ENCODE results near the gene TCFL5.
A peak's percentile ranks its signal among the peaks of the same experiment; 100 is the strongest.
"Not testable (repeated sequence)": the region's sequence is repeated elsewhere in the genome, so short reads cannot be mapped to it uniquely, and the experiment has no call there.

The TCFL5 gene

GRCh38 chr20:62880147-62880934 is 18.7 kb upstream of the TCFL5 start:
- DNase-seq (ENCODE audit: low read depth), result no peak

DNA sequence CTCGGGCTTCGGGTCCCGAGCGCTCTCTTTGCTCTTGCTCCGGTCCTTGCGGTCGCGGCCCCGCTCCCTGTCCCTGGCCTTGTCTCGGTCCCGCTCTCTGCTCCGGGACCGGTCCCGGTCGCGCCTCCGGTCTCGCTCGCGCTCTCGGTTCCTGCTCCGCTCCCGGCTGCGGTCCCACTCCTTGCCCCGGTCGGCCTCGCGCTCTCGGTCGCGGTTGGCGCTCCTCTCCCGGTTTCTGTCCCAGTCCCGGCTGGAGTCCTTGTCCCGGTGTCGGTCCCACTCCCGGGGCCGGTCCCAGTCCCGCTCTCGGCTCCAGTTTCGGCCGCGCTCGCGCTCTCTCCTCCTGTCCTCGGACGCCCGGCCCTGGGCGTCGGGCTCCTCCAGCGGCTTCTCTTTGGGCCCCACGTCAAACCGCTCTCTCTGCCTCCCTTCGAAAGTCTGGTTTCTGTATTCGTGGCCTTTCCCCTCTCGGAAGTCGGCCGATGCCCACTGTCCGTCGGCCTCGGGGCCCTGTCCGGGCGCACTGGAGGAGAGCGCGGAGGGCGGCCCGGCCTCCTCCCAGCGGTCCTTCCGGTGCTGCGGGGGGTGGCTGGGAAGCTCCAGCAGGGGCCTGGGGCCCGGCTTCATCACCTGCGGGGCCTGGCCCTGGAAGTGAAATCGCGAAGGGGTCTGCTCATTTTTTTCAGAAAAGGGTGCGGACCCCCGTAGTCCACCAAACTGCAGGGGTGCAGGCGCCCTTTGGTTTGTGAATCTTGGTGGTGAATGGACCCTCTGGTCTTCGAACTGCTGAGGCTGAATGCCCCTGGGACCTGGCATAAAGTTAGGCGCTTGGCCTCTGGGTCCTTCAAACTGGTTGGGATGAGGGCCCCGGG is 17.9 kb upstream of the TCFL5 start:
- no peak for DNase-seq (ENCODE audit: low read depth)

GRCh38 chr20:62878244-62879038 is 16.8 kb upstream of the TCFL5 start:
- DNase-seq (ENCODE audit: low read depth), result no peak

GRCh38 chr20:62876902-62877816 is 15.5 kb upstream of the TCFL5 start:
- DNase-seq (ENCODE audit: low read depth), result no peak

DNA sequence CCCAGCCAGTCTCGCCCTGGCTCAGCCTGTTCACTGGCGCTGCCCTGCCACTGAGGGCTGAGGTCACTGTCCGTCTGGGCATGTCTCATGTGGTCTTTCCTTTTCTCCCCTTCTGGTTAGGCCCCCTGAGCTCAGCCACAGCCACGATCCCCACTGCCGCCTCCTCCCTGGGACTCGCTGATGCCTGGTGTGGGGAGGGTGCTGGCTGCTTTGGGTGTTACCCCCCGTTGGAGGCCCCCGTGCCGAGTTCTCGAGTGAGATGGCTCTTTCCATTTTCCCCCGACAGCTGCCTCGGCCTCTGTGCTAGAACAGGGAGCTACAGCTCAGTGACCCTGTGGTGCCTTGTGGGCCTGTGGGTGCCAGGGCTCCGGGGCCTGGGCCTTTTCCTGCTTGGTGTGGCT is 14.9 kb upstream of the TCFL5 start:
- DNase-seq (ENCODE audit: low read depth), result no peak

DNA sequence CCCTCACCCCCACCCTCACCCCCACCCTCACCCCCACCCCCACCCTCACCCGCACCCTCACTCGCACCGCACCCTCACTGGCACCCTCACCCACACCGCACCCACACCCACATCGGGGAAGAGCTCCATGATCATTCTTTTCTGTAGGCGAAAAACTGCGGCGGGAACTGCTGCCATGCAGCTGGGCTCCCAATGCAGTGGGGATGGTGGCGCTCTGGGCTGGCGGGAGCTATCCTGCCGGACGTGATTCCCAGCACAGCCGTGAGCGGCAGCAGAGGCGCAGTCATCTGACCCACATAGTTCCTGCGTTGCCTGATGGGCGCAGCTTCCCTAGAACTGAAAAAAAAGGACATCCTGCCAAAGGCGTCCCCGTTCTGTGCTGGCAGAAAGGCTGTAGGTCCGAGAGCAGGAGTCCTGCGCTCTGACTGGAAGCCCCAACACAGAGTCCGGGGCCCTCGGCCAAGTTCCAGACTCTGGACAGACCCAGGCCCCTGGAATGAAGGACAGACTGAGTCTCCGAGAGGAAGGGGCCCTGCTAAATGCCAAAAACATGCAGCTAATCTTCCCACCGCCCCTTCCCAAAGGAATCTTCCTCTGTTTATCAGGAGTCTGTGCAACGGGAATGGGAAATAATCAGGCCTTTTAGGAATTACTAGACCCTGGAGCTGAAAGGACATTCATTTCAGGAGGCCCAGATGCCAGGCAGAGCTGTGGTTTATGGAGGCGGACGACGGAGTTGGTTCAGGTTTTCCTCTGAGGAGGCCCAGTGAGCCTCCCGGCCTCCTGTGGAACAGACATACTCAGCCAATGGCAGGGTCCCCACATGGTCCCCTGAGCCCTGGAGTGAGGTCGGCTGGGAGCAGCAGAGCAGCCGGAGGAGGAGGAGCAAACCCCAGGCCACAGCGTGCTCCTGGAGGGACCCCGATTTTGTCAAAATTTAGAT is 14.1 kb upstream of the TCFL5 start:
- no peak for DNase-seq (ENCODE audit: low read depth)

DNA sequence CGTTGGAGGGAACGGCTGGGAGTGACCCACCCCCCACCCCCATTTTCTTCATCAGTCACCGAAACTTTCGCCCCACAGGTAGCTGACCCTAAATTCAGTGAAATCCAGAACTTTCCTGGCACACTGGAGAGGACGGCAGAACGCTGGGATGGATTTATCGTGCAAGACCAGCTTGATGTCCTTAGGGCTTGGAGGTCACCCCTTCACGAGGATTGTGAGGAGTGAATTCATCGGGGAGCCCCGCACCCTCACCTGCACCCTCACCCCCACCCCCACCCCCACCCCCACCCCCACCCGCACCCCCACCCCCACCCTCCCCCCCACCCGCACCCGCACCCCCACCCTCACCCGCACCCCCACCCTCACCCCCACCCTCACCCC is 13.3 kb upstream of the TCFL5 start:
- no peak for DNase-seq (ENCODE audit: low read depth)

DNA sequence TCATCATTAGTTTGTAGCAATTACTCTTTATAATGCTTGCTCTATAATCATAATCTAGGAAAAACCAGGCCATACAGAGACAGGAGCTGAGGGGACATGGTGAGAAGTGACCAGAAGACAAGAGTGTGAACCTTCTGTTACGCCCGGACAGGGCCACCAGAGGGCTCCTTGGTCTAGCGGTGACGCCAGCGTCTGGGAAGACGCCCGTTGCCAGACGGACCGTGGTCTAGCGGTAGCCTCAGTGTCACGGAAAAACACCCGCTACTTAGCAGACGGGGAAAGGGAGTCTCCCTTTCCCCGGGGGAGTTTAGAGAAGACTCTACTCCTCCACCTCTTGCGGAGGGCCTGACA is 12.0 kb upstream of the TCFL5 start:
- DNase-seq (ENCODE audit: low read depth), result not testable (repeated sequence)

- DNase-seq (ENCODE audit: low read depth), result no peak
Observed at GRCh38 chr20:62873280-62873679, 11.7 kb upstream of the TCFL5 start.

DNA sequence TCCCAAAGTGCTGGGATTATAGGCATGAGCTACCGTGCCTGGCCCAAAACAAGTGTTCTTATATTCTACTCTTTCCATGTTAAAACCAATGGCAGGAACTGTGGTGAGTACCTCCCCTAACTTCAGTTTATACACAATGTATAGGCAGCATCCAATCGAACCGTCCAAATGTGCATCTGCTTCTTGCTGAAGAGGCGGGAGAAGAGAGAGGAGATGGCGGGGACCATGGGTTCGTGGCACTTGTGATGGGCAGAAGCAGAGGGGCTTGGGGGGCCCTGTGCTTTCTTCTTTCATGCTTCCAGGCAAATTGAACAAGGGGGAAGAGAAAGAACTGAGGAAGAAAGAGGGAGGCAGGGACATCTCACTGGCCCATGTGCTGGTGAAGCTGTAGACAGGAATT is 11.2 kb upstream of the TCFL5 start:
- no peak for DNase-seq (ENCODE audit: low read depth)

DNA sequence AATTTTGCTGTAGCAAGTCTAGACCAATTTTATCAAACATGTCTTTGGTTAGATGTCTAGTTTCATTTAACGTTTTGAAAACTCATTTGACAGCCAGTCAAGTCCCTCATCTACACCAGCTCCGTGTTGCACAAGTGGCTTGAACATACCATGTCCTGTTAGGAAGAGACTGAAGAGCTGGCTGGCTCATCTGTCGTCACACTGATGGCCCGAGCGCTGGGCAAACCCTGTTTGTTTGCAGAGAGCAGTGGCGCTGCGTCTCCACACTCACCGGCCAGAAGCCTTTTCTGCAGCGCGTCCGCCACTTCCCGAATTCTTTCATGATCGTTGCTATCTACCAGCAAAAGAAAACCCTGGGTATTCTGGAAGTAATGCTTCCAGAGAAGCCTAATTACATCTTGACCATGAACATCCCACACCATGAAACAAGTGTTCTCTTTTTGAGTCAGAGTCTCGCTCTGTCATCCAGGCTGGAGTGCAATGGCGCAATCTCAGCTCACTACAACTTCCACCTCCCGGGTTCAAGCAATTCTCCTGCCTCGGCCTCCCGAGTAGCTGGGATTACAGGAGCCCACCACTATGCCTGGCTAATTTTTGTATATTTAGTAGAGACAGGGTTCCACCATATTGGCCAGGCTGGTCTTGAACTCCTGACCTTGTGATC is 10.7 kb upstream of the TCFL5 start:
- no peak for DNase-seq (ENCODE audit: low read depth)

DNA sequence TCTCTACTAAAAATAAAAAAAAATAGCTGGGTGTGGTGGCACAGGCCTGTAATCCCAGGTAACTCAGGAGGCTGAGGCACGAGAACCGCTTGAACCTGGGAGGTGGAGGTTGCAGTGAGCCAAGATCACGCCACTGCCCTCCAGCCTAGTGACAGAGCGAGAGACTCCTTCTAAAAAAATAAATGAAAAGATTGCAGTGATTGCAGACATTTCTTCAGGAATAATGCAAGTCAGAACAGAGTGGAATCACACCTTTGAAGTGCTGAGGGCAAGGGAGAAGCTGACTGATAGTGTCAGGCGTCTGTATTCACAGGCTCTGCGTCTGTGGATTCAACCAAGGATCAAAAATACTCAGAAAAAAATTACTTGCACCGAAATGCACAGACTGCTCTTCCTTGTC is 2.6 kb upstream of the TCFL5 start:
- DNase-seq (ENCODE audit: low read depth), result no peak

- peak; percentile 28 for DNase-seq (ENCODE audit: low read depth)
Observed at GRCh38 chr20:62860924-62861691, 514 bp downstream of the TCFL5 start.

- no peak for DNase-seq (ENCODE audit: low read depth)
Observed at GRCh38 chr20:62860391-62860923, 1.2 kb downstream of the TCFL5 start.

- DNase-seq (ENCODE audit: low read depth), result no peak
Observed at GRCh38 chr20:62859721-62860120, 1.9 kb downstream of the TCFL5 start.

GRCh38 chr20:62858058-62858830 is 3.4 kb downstream of the TCFL5 start:
- DNase-seq (ENCODE audit: low read depth), result no peak

- no peak for DNase-seq (ENCODE audit: low read depth)
Observed at GRCh38 chr20:62856931-62857619, 4.5 kb downstream of the TCFL5 start.
